CD4-positive, alpha-beta T cell treated with Interleukin-17A for 4 hours (primary cell): ENCODE results near the gene MSI2.

Source experiments
- DNase-seq: peaks from one replicate; pipeline ENCODE4 v3.0.0-alpha.2; 2020; ENCODE audit warnings: mixed read lengths

MSI2 gene

DNA sequence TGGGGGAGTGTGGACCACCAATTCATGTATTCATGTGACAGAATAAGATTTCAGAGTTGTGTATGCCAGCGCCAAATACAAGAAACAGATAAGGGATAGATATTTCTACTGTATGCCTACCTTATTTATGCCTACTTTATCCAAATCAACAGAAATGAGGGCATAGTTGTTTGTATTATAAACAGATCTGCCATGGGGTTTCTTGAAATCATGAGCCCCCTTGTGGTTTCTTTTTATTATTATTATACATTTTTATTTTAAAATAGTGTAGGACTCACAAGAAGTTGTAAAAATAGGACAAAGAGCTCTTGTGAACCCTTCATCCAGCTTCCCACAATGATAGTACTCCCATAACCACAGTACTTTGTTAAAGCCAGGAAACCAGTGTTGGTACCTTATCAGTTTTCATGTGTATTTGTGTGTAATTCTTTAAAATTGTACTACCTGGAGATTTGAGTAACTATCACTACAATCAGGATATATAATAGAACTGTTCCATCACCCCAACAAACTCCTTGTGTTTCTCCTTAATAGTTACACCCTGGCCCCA lies 259.4 kb downstream of the MSI2 start:
- no peak for DNase-seq

DNA sequence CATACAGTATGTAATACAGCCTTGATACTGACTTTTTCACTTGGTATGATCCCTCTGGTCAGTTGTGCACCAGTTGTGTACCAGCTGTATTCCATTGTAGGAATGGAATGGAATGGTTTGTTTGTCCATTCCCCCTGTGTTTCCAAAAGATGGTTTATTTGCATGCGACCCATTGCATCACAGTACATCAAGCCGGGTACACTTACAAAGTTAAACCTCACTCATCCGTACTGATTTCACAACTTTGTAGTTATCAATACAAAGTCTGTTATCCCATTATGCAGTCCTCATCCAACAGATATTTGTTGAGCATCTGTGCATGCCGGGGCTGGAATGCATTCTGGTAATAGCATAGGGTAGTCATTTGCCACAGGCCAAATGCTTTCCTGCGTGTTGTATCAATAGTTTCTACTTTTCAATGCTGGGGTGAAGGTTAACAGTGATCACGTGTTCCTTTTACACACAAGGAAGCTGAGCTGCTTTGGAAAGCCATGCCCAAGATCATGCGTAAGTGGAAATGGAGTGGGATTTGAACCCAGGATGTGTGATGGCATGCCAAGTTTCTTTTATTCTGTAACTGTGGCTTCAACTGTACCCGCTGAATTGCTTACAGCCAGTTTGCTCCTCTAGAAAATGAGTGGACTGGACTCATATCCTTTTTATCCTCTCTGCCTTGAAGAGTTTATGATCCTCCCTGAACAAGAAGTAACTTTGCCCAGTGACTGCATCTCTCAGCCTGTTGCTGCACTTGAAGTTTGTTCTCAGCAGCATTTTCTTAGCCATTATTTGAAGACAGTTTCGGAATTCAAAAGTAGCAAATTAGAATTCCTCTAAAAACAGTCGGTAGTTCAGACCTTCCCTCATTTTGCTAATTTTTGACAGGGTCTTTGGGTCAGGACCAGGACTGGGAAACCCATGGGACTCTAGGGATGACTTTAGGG lies 260.2 kb downstream of the MSI2 start:
- DNase-seq, result no peak

DNA sequence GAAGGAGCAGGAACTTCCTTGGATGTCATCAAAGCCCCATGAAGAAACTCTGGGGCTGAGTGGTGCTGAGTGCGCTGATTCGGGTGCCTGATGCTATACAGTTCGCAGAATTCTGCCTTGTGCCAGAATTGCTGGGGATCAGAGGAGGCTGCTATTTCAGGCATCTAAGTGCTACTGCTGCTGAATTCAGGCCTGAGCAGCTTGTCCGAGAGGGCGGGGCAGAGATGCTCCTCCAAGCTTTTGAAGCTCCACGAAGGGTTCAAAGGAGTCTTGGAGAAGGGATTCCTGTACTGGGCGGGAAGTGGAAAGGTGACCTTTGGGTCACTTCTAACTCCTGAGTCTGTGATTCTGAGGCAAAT lies 260.9 kb downstream of the MSI2 start:
- DNase-seq, result no peak

DNA sequence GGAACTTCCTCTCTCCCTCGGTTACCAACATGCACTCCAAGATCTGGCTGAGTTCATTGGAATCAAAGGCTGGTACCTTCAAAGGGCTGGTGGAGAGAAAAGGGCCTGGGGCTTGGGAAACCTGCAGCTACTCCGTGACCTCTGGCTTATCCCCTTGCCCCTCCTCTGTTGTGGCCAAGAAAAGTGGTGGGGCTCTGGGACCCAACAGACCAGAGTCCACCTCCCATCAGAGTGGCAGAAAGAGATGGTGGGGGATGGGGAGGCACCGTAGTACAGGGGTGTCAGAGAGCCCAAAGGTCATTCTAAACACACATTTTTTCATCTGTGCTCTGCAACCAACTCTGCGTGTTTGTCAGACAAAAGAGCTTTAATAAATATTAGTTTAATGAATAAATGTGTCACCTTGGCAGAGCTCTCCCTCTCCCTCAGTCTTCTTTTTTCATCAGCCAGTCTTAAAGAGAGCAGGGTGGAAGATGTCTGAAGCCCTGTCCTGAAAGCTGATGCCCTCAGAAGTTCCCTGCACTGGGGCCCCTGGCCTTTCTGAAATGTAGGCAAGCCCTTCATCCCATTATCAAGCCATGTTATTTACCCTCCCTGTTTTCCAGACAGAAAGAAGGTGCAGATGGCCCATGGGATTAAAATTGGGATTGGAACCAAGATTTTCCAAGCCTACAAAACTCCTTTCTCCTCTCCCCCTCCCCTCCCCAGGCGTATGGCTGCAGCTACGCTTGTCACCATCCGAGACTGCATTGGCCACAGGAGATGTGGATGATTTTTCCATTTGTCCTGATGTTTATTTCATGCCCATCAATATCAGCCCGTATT lies 261.5 kb downstream of the MSI2 start:
- DNase-seq, result no peak

DNA sequence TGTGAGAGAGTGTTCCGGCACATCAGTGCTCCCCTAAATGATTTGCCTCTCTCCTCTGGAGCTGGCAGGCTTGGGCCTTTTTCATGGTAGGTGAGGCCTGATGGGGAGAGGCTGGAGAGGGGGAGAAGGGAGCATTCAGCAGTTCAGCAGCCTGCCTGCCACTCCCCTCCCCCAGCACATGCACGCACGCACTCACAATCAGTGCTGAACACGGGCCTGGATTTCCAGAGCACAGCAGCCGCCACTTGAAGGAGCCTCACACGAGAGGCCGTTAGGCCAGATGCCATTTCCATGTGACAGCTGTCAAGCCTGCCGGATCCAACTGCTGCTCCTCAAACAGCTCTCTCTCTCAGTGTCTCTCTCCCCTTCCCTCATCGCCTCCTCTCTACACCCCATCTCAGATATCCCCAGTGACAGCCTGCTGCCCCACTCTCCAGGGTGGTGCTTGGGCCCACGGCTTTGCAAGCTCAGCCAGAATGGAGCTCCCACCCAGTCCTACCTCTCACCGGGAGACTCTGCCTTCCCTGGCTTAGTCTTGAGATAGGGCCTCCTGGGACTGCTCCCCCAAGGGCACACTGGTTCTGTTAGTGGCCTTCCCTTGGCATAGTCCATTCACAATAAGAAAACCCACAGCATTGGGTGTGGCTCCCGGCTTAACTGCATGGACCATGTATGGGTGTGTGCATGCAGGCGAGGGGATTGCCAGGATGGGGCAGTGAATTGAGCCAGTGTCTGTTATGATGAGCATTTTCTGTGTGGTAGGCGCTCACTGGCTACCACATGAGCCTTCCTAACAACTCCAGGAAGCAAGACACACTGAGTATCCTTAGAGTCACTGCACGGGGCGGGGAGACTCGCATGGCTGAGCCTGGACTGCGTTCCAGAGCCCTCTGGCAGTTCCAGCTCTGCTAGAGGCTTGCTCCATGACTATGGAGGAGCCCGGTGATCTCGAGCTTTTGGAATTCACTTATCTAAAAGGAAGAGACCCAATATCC lies 262.6 kb downstream of the MSI2 start:
- DNase-seq, result no peak

DNA sequence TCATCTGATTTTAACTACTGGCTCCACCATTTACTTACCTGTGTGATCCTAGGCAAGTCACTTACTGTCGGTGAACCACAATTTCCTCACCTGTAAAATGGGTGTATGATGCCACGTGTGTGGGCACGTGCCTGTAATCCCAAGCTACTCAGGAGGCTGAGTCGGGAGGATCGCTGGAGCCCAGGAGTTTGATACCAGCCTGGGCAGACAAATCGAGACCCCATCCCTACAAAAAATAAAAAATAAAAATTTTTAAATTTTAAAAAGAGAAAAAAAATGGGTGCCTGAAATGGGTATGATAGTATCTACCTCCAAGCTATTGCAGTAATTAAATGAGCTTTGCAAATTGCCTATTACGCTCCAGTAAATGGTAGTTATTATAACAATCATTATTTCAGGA lies 263.5 kb downstream of the MSI2 start:
- no peak for DNase-seq

DNA sequence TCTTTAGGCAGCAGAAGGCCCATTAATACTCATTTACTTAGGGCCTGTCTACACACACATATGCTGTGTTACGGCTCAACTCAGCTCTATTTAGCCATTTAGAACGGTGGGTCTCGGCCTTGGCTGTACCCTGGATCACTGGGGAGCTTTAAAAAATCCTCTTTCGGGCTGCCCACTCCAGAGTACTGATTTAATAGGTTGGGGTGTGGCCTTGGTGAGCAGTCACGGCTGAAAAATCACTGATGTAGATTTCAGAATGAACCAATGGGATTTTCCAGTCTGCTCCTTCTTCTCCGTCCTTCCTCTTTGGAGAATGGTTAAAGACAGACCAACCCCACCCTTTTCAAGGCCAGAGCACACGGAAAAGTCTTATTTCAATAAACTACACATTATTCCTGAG lies 265.3 kb downstream of the MSI2 start:
- DNase-seq, result no peak

DNA sequence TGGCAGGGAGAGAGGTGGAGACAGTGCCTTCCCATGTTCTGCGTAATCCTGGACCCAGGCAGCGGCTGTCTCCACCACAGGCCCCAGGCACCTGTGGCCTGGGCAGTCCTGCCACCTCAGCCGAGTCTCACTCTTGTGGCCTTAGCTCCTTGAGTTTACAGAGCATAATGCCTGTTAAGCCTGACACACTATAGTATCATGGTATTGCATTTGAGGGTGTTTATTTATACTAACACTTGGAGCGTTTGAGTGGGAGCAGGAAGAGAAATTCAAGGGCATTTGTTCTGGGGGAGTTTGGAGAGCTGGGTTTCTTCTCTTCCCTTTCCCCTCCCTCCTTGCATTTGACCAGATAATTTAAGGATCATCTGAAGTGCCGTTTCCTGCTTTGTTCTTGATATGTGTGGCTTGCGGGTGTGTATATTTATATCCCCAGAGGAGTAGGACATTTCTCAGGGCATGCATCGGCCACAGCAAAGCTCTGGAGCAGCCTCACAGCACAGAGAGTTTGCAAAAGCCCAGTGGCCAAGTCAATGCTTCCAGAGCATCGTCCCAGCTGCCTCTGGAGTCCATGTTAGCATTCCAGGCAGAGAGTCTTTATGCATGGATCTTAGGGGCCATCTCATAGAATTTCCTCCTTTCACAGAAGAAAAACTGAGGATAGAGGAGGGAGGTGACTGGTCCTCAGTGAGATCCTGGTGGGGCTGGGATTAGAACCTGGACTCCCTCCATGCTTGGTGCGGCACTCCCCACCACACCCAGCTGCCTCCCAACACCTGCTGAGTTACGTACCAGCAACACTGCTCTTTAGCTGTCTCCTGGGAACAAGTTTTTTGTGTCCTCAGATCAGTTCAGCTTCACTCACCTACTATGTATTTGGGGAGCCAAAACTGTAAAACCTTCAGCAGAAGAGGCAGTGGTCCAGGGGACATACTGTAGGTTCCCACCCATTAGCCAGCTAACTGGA lies 266.0 kb downstream of the MSI2 start:
- DNase-seq, result no peak

DNA sequence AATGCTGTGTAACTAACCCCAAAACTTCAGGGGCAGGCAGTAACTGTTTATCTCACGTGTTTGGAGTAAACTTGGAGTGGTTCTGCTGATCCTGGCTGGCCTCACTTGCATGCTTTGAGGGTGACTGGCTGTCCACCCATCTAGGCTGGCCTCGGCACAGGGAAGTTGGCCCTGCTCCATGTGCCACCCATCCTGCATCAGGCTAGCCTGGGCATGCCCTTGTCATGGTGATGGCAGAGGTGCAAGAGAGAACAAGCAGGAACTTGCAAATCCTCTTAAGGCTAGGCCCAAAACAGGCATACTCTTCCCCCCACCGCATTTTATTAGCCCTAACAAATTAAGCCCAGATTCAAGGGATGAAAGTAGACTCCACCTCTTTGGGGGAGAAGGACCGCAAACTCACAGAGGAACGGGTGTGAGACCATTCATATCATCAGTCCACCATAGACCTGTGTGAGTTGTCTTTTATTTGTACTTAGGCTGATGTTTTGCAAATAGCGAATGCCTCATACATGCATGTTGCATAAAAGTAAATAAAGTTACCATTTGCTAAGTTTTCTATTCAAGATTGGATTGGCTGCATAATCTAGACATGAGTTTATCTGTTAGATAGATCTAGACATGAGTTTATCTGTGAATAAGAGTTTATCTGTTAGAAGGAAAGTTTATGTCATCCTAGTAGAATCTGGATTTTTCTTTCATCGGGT lies 267.8 kb downstream of the MSI2 start:
- no peak for DNase-seq

DNA sequence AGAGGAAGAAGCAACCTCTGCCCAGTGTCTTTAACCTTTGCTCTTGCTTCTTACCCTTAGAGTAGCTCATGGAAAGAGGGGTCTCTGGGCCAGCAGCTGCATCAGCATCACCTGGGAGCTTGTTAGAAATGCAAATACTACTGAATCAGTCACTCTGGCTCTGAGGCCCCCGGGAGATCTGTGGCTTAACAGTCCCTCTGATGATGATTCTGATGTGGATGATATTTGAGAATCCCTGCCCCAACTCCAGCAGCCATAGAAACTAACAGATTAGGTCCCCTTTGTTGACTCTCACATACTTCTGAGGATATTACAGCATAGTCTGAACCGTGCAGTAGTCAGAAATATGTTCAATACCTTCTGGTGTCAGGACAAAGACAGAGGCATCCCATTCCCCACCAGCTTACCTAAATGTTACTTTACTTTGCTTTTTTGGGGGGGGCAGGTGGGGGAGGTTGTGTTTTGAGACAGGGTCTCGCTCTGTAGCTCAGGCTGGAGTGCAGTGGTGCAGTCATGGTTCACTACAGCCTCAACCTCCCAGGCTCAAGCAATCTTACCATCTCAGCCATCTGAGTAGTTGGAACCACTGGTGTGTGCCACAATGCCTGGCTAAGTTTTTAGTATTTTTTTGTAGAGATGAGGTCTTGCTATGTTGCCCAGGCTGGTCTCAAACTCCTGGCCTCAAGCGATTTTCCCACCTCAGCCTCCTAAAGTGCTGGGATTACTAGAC lies 268.7 kb downstream of the MSI2 start:
- DNase-seq, result no peak

DNA sequence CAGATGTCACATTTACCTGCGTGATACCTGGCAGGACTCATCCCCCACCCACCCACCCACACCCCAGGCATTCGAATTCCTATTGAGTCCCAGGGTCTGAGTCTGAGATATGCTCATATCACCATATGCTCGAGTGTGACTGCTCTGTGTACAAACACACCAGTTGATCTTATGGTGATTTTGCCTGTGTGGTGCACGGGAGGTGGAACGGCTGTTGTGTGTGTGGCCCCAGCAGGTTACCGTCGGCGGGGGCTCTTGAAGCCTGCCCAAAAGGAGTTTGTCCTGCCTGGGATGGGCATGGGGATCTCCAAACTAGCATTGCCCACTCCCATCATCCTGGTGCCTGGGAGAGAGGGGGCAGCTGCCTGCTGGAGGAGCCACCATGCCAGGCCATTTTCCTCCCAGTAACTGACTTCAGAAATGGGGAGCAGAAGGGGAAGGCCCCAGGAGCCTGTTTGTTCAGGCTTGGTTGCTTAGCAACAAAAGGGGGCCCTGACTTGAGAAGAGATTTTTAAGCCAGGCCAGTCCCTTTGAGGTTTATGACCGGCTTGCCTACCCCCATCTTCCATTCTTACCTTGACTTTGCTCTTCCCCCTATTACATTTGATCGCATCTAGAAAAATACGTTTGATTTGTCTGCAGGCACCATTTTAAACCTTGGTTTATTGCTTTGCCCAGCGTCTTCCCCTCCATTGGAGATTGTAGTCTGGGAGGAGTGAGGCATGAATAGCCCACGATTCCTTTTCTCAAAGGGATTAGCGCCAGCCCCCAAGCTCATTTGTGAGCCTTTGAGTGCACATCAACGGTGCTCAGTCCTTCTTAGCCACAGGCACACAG lies 271.1 kb downstream of the MSI2 start:
- no peak for DNase-seq

DNA sequence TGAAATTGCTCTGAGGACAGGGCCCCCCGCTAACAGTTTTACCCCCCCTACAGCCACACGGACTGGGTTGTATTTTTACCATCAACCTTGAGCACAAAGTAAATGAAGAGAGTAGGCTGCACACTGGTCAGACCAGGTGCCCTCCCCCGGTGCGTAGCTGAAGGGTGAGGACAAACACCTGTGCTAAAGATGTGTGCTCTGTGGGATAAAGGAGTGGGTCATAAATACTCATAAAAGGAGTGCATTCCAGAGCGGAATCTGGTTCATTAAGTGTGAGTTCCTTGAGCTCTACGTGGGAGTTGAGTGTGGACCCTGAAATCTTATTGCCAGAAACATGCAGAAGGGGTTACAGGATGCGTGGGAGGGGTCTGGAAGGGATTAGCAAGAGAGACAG lies 271.7 kb downstream of the MSI2 start:
- DNase-seq, result no peak

DNA sequence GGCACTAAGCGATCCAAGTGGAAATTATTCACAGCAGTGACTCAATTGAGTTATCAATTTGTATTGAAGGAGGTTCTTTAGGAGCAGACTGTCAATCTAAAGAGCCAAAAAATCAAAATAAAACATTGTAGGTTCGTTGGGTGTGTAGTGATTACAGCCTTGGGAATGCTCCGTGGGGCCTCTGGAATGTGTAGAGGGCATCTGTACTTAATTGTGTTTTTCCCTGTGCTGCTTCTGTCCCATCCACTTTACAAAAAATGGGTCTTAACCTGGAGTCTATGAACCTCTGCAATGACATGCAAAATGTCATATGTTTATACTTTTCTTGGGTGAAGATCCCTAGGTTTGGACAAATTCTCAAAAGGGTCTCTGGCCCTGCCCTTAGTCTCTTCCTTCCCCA lies 273.7 kb downstream of the MSI2 start:
- DNase-seq, result no peak

DNA sequence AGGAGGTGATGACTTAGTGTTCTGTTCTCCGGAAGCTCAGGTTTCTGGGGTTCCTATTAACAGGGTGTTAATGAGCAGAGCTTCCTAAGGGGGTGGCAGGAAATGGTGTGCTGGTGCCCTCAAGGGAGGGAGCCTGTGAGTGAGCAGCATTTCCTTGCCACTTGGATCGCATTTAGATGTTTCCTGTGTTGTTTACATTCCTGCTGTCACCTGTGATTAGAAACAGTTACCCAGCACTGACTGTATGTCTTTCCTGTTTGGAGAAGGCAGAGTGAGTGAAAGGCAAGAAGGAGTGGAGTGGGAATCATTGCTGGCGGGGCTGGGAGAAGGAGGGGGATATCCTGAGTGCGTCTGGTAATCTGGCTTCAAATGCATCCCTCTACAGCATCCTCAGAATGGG lies 274.2 kb downstream of the MSI2 start:
- peak; percentile 16 for DNase-seq

DNA sequence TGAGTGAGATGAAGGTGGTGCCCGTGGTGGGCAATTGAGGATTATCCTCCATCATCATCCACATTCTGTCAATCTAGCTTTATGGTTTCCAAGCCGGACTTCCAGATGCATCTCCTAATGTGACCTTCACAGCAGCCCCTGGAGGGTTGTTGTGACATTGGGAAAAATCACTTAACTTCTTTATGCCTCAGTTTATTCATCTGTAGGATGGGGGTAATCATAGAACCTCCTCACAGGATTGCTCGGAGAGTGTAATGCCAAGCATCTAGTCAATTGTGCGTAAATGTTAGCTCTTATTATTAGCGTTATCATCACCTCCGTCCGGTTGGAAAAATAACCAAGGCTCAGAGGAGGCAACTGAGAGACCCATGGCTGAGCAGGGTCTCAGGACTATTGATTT lies 274.8 kb downstream of the MSI2 start:
- no peak for DNase-seq

DNA sequence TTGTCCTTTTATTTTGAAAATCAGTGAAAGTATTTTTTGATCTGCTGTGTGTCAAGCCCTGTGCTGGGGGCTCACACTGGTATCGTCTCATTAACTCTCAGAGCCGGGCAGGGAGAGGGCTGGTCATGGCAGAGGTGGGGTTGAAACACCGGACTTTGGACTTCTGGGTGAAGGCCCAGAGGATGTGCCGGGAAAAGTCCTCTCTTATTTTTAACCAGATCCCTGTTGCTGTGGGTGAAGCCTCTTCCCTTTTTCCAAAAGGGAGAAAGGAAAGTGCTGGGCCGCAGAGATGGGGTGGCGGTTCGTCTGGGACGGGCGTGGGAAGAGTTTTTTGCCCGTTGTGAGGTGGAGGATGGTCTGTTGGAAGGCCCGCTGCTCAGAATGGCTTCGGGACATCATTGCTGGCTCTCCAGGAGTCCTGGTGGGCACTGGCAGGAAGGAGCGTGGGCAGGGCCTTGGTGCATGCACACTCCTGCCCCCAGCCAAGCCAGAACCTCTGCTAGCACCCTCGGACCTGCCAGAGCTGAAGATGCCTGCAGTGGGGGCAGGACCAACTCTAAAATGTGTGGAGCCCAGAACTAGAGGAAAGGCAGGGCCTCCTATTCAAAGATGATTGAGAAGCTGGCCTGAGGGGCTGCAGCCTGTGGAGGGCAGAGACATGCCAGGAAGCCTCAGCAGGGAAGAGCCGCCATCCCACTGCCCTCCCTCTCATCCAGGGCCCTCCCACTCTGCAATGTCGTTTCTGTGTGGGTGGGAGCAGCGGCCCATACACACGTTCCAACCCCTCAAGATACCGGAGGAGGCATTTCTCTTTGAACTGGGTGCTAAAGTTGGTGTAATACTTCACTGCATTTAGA lies 275.6 kb downstream of the MSI2 start:
- DNase-seq, result no peak

DNA sequence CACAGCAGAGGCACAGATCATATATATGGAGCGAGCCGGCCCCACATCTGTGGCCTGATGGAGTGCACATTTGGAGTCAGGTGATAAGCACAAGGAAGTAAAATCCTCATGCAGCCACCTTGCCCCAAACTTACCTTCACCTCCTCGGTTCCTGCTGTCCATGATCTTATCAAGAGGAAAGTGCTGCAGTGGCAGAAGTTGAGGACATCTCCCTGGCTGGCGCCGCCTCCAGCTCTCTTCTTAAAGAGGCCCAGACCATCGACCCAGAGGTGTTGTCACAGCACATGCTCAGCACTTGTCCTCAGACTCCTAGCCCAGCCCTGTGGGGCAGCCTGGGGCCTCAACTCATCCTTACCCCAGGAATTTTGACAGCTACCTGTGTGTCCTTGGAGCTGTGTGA lies 276.2 kb downstream of the MSI2 start:
- DNase-seq, result no peak

DNA sequence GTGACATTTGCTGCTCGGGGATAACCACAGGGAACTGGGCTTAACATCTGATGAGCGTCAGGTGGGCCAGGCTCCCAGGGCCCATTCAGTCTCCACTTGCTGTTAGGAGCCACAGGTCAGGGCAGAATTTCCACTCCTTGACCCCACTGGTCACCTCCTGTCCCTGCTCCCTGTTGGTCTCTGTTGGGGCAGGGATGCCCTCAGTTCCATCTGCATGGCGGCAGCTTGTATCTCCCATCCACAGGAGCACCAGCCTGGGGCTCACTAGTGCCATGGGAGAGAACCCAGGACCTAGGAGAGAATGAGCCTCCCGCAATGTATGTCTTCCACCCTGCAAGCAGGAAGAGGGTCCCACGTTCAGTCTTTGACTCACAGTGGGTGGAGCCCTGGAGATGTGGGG lies 276.6 kb downstream of the MSI2 start:
- no peak for DNase-seq
